Ammon's horn (tissue), 1 donor: ENCODE measurements around the gene FZD7.

Source experiments
- DNase-seq: peaks from one replicate; pipeline ENCODE4 v3.0.0-alpha.2; 2016; ENCODE audit warnings: low spot score

Gene FZD7

DNA sequence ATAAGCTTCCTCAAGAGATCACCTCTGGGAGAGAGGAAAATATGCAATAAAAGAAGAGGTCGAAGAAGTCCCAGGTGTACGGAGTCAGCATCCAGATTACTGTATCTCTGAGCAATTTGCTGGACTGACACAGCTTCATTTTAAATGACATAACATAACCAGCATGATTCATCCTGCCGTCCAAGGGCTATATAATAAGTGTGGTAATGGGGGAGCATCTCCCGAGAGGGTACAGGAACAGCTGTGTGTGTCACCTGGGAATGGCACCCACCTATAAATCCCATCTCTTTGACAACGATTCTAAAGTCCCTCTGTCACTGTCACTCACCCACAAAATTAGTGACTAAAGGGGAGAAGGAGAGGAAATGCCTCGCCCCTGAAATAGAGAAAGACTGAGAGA lies 19.3 kb upstream of the FZD7 start:
- no peak for DNase-seq

GRCh38 chr2:202014759-202015211 lies 18.9 kb upstream of the FZD7 start:
- no peak for DNase-seq

- DNase-seq = no peak
These were observed 18.2 kb upstream of the FZD7 start for GRCh38 chr2:202015471-202015870.

- DNase-seq = no peak
These were observed 17.0 kb upstream of the FZD7 start for GRCh38 chr2:202016579-202017227.

DNA sequence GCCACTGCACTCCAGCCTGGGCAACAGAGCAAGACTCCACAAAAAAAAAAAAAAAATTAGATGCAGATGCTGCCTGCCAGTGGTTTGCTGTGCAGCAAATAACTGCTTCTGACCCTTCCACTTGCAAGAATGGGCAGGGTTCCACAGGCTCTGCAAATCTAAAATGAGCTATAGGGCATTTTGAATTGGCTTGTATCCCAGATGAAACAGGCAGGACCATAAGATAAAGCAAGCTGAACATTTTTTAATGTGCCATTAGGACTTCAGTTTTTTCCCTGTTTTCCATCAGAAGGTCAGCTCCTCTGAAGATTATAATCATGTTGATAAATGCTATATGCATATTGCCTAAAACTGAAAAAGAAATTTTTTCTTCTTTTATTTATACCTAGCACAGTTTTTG lies 15.7 kb upstream of the FZD7 start:
- no peak for DNase-seq

GRCh38 chr2:202018950-202019349 lies 14.7 kb upstream of the FZD7 start:
- DNase-seq = no peak

DNA sequence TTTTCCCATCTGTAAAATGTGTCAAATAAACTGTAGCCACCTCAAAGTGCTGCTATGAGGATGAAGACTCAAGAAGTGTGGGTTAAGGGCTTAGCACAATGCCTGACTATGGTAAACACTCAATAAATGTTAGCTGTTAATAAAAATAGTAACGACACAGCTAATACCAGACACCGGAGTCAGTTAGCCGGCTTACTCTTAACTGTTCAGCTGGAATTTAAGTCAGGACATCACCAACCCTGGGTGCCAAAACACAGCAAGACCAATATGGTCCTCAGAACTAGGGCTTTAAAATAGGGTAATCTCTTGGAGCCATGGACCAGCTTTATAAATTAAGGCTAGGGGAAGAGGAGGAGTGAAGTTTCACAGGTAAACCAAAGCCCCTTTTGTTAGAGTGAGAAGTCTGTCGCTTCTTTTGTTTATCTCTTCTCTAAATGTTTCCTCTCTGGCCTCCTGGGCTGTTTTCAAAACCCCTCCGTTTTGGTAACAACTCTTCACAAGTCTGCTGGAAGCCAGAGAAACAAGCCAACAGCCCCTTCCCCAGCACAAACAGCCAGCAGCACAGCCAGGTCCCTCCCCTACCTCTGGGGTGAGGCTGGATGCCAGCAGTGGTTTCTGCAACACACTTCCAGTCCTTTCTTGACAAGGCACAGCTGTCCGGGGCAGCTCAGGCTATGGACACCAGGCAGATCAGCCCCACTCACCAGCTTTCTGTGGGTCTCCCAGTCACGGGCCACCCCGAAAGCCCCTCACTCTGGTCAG lies 13.8 kb upstream of the FZD7 start:
- no peak for DNase-seq

DNA sequence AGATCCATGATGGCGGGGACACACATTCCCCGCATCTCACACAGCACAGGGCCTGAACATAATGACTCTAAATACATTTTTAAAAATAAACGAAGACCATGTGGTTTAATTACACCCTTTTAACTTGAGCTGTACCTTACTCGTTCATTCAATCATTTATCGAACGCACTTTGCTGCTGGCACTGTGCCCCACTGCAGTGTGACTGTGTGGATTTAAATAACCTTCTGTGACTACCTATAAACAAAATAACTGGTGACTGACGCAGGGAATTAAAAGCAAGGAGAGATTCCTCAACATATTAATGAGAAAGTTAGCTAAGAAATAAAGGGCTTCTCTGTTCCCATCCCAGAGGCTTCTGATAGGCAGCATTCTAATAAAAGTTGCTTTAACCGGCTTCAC lies 10.9 kb upstream of the FZD7 start:
- no peak for DNase-seq

DNA sequence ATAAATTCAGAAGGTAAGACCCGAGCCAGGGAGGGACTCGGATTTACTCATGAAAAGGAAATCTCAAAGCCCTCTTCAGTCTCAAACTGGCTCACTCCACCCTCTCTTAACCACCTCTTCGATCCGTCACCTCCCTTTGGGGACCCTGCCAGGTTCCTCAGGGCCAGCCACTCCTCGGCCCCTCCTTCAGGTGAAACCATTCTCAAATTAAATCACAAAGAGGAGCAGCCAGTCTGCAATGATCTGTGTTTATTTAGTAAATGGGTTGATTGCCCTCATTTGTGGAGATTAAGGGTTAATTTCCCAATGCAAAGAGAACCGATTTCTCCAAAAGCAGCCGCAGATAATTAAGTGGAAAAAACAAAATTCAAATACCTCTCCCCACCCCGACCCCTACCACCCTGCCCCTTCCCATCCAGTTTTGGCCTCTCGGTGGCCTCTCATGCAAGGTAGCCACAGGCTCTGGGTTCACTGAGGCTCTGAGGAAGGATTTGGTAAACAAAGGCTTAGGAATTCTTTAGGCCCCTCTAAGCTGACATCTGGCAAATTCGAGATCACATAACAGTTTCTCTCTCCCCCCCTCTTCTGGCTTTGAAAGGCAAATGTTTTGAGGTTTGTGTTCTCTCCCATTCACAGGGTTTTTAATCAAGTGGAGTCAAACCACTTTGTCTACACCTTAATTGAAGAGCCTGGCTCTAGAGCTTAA lies 10.3 kb upstream of the FZD7 start:
- no peak for DNase-seq

- DNase-seq = no peak
These were observed 9.8 kb upstream of the FZD7 start for GRCh38 chr2:202023904-202024266.

- DNase-seq = no peak
These were observed 8.8 kb upstream of the FZD7 start for GRCh38 chr2:202024871-202025270.

DNA sequence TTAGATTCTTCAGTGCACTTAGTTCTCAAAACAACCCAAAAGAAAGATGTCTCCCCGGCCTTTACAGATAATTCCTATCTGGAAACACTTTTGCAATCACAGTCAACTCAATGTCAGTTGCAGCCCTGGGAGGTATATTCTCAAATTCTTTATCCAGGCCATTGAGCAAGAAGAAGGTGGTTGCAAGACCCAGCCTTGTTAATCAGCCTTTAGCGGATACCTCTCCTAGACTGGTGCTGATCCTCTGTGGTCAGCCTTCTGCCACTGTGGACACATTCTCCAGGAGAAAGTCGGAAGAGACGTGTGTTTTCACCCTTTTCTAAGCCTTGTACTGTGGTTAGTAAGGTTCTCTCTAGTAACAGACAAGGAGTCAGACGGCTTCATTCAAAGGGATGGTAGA lies 7.8 kb upstream of the FZD7 start:
- DNase-seq = no peak

DNA sequence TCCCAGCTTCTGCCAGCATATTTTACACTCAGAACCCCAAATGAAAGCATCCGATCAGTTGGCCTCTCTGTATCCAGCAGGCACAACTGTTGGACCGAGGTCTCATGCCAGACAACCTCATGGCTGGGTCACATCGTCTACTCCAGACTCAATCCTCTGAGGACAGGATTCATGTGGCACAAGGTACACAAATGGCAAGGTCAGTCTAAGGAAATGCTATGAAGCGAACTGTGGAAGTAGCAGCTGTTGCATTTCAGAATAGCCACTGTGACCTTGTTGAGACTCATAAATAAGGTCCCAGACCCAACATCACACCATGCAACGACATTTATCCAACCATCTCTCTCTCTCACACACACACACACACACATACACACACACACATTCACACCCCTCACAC lies 7.1 kb upstream of the FZD7 start:
- DNase-seq = no peak

DNA sequence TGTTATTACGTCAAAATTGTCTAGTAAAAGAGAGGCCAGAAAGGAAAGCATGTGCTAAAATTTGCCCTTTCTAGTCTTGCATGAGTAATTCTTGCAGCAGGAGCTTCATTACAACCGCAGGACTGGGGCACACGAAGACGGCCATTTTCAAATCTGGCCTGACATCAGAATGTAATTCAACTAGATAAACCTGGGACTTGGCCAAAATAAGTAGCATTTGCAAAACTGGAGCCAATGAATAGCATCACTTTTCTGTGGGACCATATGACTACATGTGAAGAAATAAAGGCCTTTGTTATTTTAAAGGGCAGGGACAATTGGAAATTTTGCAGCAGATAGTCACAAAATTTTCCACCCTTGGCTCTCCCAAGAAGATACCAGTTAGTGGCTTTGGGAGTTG lies 3.0 kb upstream of the FZD7 start:
- DNase-seq = no peak

DNA sequence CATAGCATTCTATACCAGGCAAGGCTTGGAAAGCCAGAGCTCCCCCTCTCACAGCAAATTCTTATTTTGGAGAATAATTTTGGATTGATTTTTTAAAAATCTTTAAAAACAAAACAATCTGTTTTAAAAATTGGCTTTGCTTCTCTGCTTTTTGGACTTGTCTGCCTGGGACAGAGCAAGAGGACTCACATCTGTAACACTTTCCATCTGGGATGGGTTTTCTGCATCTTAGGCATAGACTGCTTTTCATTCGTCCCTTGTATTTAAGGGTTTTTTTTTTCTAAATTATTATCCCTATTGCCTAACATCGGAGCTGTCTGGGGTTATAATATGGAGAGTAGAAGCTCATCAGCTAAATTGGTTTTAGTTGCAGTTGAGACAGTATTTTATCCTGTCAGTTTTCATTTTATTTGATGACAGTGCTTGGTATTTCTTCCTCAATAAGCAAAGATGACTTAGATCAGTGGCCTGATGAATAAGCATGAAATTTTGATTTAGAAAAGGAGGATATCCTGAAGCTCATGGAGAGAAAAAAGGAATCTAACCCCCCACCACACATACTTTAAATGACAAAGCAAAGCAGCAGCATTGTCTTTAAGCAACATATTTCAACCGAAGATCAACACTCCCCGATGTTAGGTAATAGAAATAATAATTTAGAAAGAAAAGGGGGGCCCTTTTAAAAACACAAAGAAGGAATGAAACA lies 2.3 kb upstream of the FZD7 start:
- no peak for DNase-seq

GRCh38 chr2:202032846-202033316 lies 774 bp upstream of the FZD7 start:
- peak; percentile 8 for DNase-seq

- peak; percentile 11 for DNase-seq
These were observed 814 bp downstream of the FZD7 start for GRCh38 chr2:202034249-202035088.

DNA sequence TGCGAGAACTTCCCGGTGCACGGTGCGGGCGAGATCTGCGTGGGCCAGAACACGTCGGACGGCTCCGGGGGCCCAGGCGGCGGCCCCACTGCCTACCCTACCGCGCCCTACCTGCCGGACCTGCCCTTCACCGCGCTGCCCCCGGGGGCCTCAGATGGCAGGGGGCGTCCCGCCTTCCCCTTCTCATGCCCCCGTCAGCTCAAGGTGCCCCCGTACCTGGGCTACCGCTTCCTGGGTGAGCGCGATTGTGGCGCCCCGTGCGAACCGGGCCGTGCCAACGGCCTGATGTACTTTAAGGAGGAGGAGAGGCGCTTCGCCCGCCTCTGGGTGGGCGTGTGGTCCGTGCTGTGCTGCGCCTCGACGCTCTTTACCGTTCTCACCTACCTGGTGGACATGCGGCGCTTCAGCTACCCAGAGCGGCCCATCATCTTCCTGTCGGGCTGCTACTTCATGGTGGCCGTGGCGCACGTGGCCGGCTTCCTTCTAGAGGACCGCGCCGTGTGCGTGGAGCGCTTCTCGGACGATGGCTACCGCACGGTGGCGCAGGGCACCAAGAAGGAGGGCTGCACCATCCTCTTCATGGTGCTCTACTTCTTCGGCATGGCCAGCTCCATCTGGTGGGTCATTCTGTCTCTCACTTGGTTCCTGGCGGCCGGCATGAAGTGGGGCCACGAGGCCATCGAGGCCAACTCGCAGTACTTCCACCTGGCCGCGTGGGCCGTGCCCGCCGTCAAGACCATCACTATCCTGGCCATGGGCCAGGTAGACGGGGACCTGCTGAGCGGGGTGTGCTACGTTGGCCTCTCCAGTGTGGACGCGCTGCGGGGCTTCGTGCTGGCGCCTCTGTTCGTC lies 1.7 kb downstream of the FZD7 start:
- peak; percentile 61 for DNase-seq

- DNase-seq = no peak
These were observed 2.3 kb downstream of the FZD7 start for GRCh38 chr2:202035941-202036372.

DNA sequence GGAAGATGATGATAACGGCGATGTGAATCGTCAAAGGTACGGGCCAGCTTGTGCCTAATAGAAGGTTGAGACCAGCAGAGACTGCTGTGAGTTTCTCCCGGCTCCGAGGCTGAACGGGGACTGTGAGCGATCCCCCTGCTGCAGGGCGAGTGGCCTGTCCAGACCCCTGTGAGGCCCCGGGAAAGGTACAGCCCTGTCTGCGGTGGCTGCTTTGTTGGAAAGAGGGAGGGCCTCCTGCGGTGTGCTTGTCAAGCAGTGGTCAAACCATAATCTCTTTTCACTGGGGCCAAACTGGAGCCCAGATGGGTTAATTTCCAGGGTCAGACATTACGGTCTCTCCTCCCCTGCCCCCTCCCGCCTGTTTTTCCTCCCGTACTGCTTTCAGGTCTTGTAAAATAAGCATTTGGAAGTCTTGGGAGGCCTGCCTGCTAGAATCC lies 3.0 kb downstream of the FZD7 start:
- no peak for DNase-seq
